NCI-H345 treated with DMSO at 0.1 percent for 48 hours (cell line): ENCODE results near the gene LAD1.

ENCODE experiments used
- DNase-seq: peaks from one replicate; lab custom pipeline; 2025; ENCODE audit not compliant: unreplicated experiment; lab: John Stamatoyannopoulos, UW

LAD1 gene

GRCh38 chr1:201419746-201420607, 20.9 kb upstream of the LAD1 start:
- no peak for DNase-seq

DNA sequence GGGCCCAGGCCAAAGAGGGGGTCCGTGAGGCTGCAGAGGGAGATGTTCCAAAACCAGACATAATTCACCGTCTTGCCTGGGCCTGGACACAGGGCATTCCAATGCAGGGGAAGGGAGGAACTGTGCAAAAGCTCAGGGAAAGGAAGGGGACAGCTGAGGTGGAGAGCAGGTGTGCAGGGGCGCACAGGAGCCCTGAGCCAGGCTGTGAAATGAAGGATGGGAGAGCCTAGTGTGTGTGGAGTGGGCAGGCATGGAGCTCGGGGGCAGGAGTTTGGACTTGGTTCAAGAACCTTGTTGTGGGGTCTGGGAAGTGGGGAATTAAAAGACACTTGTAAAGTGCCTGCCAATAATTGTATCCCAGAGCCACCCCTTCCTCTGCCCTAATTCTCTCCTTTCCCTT, 20.1 kb upstream of the LAD1 start:
- no peak for DNase-seq

GRCh38 chr1:201418461-201418860, 19.3 kb upstream of the LAD1 start:
- no peak for DNase-seq

- no peak for DNase-seq
These were observed 15.1 kb upstream of the LAD1 start for GRCh38 chr1:201414051-201414738.

DNA sequence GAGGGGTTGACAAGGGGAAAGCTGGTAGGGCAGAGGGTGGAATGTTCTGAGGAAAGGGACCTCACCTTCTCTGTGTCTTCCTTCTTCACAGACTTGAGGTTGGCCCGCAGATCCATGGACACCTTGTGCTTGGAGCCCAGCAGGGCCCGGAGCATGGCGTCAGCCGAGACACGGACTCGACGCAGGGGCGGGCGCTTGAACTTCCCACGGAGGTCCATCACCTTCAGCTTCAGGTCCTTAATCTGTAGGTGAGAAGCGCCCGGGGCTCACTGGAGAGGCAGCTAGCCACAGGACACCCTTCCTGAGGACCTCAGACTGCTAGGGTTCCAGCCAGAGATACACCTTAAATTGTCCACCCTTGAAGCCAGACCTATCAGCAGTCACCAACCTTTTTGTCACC, 12.2 kb upstream of the LAD1 start:
- DNase-seq: no peak

GRCh38 chr1:201409440-201409839, 10.3 kb upstream of the LAD1 start:
- DNase-seq: no peak

DNA sequence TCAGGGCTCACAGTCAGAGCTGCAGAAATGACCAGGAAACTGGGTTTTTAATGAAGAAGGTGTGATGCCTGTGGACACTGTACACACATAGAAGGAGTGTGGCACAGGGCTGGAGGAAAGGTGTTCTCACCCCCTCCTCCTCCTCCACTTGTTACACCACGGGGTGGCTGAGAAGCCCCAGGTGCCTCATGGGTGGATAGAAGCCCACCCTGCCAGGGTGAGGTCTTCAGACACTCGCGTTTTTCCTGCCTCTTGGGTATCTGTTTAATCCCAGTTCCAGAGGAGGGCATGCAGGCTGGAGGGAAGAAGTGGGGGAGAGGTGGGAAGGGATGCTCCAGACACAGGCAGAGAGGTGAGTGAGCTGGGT, 9.7 kb upstream of the LAD1 start:
- DNase-seq: no peak

DNA sequence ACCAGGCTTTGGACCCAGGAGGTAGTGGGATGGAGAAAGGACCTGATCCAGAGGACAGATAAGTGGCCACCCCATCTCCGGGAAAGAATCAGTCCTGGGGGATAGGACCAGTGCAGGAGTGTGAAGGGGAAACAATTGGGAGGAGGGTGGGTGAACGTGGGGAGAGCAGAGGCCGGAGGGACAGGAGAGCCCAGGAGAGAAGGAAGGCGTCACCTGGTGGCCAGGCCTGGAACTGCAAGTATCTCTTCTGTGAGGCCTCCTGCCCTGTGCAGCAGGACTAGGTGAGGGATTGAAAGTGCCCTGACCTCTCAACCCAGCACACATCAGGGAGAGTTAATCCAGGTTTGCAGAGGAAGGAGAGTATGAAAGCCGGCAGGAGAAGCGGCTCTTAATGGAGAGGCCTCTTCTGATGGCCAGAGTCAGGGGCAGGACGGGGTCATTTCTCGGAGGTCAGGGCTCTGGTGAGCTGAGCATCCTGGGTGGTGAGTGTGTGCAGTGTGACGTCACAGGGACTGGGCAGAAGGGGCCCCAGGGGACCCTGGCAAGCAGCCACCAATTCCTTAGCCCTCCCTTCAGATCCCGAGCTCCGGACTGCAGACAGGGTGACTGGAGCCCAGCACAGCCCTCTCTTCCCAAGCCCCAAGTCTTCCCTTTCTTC, 9.2 kb upstream of the LAD1 start:
- DNase-seq: peak; percentile 54

GRCh38 chr1:201406831-201407406, 7.8 kb upstream of the LAD1 start:
- DNase-seq: no peak

DNA sequence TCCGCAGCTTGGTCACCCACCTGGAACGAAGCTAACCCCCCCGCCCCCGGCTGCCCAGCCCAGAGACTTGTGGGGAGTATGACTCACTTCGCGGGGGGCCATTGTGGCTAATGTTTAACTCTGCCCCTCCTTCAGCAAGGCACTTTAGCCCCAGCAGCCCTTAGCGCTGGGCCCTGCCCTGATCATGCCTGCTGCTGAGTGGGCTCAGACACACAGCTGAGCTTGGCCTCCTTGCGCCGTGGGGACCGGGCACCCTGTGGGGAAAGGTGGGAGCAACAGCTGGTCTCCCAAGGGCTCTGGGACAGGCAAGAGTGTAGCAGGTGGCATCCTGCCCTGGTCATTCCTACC, 6.3 kb upstream of the LAD1 start:
- no peak for DNase-seq

GRCh38 chr1:201404722-201405483, 5.8 kb upstream of the LAD1 start:
- DNase-seq: no peak

DNA sequence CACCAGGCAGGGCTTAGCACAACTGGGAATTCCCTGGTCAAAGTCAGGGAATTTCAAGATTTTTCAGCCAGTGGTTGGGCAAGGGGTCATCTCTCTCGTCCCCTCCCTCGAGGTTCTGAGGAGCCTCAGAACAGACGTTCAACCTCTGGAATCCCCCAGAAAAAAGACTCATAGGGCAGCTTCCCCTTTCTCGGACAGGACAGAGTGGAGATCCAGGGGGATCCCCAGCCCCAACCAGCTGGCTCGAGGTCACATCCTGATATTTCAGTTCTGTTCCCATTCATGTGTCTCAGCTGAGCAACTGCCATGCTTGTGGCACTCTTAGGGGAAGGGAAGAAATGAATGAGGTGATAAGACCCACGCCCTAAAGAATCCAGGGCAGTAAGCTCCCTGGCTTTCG, 4.9 kb upstream of the LAD1 start:
- DNase-seq: no peak

- DNase-seq: no peak
These were observed 4.2 kb upstream of the LAD1 start for GRCh38 chr1:201403359-201403758.

DNA sequence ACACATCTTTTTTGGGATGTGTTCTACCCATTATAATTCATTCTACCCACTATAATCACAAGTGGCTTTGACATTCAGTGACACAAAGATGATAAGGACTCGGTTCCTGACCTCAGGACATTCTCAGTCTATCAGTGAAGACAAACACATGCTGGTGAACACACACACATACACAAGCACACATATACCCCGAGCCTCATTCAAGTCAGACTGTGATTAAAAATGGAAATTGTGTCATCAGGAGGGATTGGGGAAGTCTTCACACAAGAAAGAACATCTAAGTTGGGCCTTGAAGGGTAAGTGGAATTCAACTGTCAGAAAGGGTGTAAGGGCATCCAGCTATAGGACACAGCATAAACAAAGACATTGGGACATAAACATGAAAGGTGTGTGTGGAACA, 2.6 kb upstream of the LAD1 start:
- no peak for DNase-seq

DNA sequence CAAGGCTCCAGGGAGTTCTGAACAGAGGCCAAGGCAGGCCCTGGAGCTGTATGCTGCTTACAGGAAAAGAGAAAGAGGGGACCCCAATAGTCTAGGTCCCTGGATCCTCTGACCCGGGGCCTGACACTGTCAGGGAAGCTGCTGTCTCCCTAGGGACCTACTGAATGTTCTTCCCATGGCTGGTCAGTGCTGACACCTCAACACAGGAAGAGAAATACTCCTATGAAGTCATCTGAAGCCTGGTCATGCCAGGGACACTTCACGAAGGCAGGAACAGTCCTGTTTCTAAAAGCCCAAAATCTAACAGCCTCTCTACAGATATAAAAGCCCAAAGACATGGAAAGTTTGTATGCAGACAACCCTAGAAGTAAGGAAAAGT, 1.7 kb upstream of the LAD1 start:
- no peak for DNase-seq

- DNase-seq: no peak
These were observed 1.2 kb upstream of the LAD1 start for GRCh38 chr1:201400212-201400851.

- DNase-seq: peak; percentile 13
These were observed 415 bp upstream of the LAD1 start for GRCh38 chr1:201399352-201400126.

DNA sequence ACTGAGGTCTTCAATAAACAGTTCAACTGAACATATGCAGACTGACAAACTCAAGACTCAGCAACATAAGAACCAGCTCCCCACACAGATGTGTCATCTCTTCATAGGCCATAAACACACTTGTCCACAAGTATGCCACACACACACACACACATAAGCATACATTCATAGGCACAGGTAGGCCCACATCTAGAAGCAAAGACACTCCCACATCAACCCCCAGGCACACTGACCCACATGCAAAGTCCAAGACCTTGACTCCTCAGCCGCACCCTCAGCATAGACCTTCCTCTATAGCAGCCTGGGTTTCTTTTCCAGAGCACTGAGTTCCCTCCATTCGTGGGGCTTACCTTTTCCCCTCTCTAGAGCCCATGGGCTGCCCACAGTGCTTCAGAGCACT, 1.4 kb downstream of the LAD1 start:
- no peak for DNase-seq

DNA sequence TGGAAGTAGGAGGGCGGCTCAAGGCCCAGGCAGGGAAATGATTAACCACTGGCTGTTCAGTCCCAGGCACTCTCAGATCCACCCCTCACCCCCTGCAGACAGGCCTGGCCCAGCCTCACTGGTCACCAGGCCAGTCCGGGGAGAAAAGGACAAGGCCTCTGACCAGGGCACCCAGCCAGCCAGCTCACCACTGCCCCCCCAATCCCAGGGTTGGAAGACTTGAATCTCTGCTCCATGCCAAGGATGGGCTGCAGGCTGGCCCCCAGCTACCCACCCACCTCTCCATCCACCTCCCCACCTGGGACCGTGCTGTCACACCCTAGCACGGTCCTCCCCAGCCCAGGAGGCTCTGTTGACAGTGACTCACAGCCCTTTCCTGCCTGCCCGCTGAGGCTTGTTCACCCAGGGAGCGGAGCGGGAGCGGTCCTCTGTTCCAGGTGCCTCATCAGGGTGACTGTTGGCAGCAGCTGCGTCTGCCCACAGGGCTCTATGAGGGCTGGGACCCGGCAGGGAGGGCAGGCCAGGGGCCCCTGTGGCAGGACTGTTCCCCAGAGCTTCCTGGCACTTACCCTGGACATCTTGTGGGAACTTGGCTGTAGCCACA, 2.2 kb downstream of the LAD1 start:
- no peak for DNase-seq

GRCh38 chr1:201395936-201396335, 3.2 kb downstream of the LAD1 start:
- DNase-seq: no peak
